D341Med (cell line): Measurements from ENCODE around the gene PHLPP1.

ENCODE experiments used
- DNase-seq: peaks from one replicate; pipeline ENCODE4 v3.0.0; 2012; ENCODE audit warnings: low spot score

Gene PHLPP1

GRCh38 chr18:62850619-62851306 is 135.4 kb downstream of the PHLPP1 start:
- no peak for DNase-seq

GRCh38 chr18:62852851-62853250 is 137.5 kb downstream of the PHLPP1 start:
- DNase-seq = no peak

GRCh38 chr18:62856294-62856693 is 141.0 kb downstream of the PHLPP1 start:
- no peak for DNase-seq

GRCh38 chr18:62857263-62857976 is 142.1 kb downstream of the PHLPP1 start:
- DNase-seq = no peak

- no peak for DNase-seq
These were observed 144.7 kb downstream of the PHLPP1 start for GRCh38 chr18:62860062-62860461.

- no peak for DNase-seq
These were observed 147.1 kb downstream of the PHLPP1 start for GRCh38 chr18:62862466-62862865.

- DNase-seq = no peak
These were observed 148.2 kb downstream of the PHLPP1 start for GRCh38 chr18:62863579-62864001.

GRCh38 chr18:62865498-62865897 is 150.2 kb downstream of the PHLPP1 start:
- DNase-seq = no peak

- DNase-seq = no peak
These were observed 152.2 kb downstream of the PHLPP1 start for GRCh38 chr18:62867534-62867933.

GRCh38 chr18:62868645-62869044 is 153.3 kb downstream of the PHLPP1 start:
- DNase-seq = no peak

GRCh38 chr18:62870643-62871042 is 155.3 kb downstream of the PHLPP1 start:
- no peak for DNase-seq

GRCh38 chr18:62875323-62875722 is 160.0 kb downstream of the PHLPP1 start:
- DNase-seq = no peak

- DNase-seq = no peak
These were observed 160.8 kb downstream of the PHLPP1 start for GRCh38 chr18:62876111-62876510.

- DNase-seq = no peak
These were observed 161.5 kb downstream of the PHLPP1 start for GRCh38 chr18:62876828-62877227.

- DNase-seq = no peak
These were observed 162.3 kb downstream of the PHLPP1 start for GRCh38 chr18:62877411-62878221.

GRCh38 chr18:62878305-62878704 is 163.0 kb downstream of the PHLPP1 start:
- no peak for DNase-seq

GRCh38 chr18:62880034-62880433 is 164.7 kb downstream of the PHLPP1 start:
- no peak for DNase-seq

GRCh38 chr18:62880673-62881364 is 165.5 kb downstream of the PHLPP1 start:
- no peak for DNase-seq

- DNase-seq = no peak
These were observed 166.2 kb downstream of the PHLPP1 start for GRCh38 chr18:62881509-62882016.

GRCh38 chr18:62883937-62884735 is 168.8 kb downstream of the PHLPP1 start:
- no peak for DNase-seq

- DNase-seq = no peak
These were observed 170.5 kb downstream of the PHLPP1 start for GRCh38 chr18:62885804-62886203.
